Endothelial cell of umbilical vein (primary cell): Measurements from ENCODE around the gene TOM1. TPM values are rescaled to one million over a fixed set of nuclear protein-coding genes. Genes with fewer than 3 reads are reported as not detected.

Experiments
- BruUV-seq: library from RNA; stranded (reverse); fragments of 400-500 nt; replicated peaks from 2 replicates; lab custom pipeline; 2021; lab: Mats Ljungman, UMichigan
- CTCF ChIA-PET: fragments of 300-600, 350-600 bp; sonication (Branson Sonifier 250); formaldehyde crosslinking; loops from one replicate; lab custom pipeline; 2021; ENCODE audit warnings: antibody characterized with exemption, inconsistent platforms; lab: Charles Lee
- POLR2A ChIA-PET: fragments of 300-600, 350-600 bp; sonication (Branson Sonifier 250); formaldehyde crosslinking; loops from one replicate; lab custom pipeline; 2021; ENCODE audit warnings: antibody characterized with exemption, inconsistent platforms; lab: Charles Lee
- DNase-seq: peaks from one replicate; pipeline ENCODE4 v3.0.0-alpha.2; 2011; ENCODE audit warnings: low read depth, low spot score
- FAIRE-seq: peaks from 2 replicates; lab custom pipeline; 2011; peaks lifted over from hg19 to GRCh38; lab: Jason Lieb, UNC
- H2AFZ ChIP-seq: 2 replicates; pipeline ENCODE4 v1.6.0; 2012; ENCODE audit warnings: low read depth, low read length, control low read depth, inconsistent platforms
- H3K27ac ChIP-seq: 2 replicates; pipeline ENCODE4 v1.5.1; 2011; ENCODE audit warnings: low read depth, mild to moderate bottlenecking, control low read depth, low read length, moderate library complexity; ENCODE audit not compliant: insufficient read depth
- H3K27me3 ChIP-seq, 2 experiments: 2 replicates each; pipeline versions ENCODE4 v1.6.0 to v1.6.1; 2011; ENCODE audit warnings: low read length in 2 of 2, mixed read lengths in 1 of 2; ENCODE audit not compliant: control insufficient read depth in 2 of 2, insufficient read depth in 2 of 2
- H3K36me3 ChIP-seq, 2 experiments: 2 replicates in 1 of 2; 3 replicates in 1 of 2; pipeline ENCODE4 v1.5.1; 2011; ENCODE audit warnings: low read length in 2 of 2, mild to moderate bottlenecking in 1 of 2, moderate library complexity in 1 of 2; ENCODE audit not compliant: control insufficient read depth in 2 of 2, insufficient read depth in 2 of 2; ENCODE audit errors: extremely low read depth in 1 of 2
- H3K4me1 ChIP-seq: 3 replicates; pipeline ENCODE4 v1.5.1; 2011; ENCODE audit warnings: mild to moderate bottlenecking, low read length; ENCODE audit not compliant: control insufficient read depth, insufficient read depth; ENCODE audit errors: extremely low read depth
- H3K4me2 ChIP-seq: 2 replicates; pipeline ENCODE4 v1.6.1; 2011; ENCODE audit warnings: low read length, control low read depth, mixed read lengths; ENCODE audit not compliant: insufficient read depth
- H3K4me3 ChIP-seq, 3 experiments: fragments of 200-600 bp in 1 of 3; sonication (generic), shearing (Covaris generic) in 1 of 3; replicated peaks in 1 of 3; 2 replicates each; pipeline ENCODE4 v1.5.1; 2011 to 2016; ENCODE audit warnings: control low read depth in 3 of 3, low read length in 3 of 3, mild to moderate bottlenecking in 2 of 3, inconsistent platforms in 1 of 3, low read depth in 1 of 3, moderate library complexity in 1 of 3; ENCODE audit not compliant: insufficient read depth in 1 of 3
- H3K79me2 ChIP-seq: 2 replicates; pipeline ENCODE4 v1.6.0; 2012; ENCODE audit warnings: low read length, inconsistent platforms; ENCODE audit not compliant: control insufficient read depth, insufficient read depth
- H3K9ac ChIP-seq: replicated peaks from 2 replicates; pipeline ENCODE3; 2011; ENCODE audit warnings: low read length, control low read depth; ENCODE audit not compliant: insufficient read depth; ENCODE audit errors: extremely low read depth
- H3K9me1 ChIP-seq: replicated peaks from 3 replicates; pipeline ENCODE4 v1.6.0; 2011; ENCODE audit warnings: mild to moderate bottlenecking, low read length; ENCODE audit not compliant: control insufficient read depth, insufficient read depth; ENCODE audit errors: extremely low read depth
- H3K9me3 ChIP-seq: replicated peaks from 2 replicates; pipeline ENCODE4 v1.5.1; 2012; ENCODE audit warnings: low read length, inconsistent platforms; ENCODE audit not compliant: control insufficient read depth, insufficient read depth
- H4K20me1 ChIP-seq: replicated peaks from 2 replicates; pipeline ENCODE3; 2011; ENCODE audit warnings: mild to moderate bottlenecking, low read length; ENCODE audit not compliant: control insufficient read depth, insufficient read depth; ENCODE audit errors: extremely low read depth
- CTCF ChIP-seq, 2 donors: IDR thresholded peaks; 1 replicate in 1 of 2; 2 replicates in 1 of 2; pipeline ENCODE4 v1.5.1; 2011; ENCODE audit warnings: low read length in 2 of 2, mild to moderate bottlenecking in 2 of 2, moderate library complexity in 2 of 2, control low read depth in 1 of 2, inconsistent platforms in 1 of 2, low read depth in 1 of 2; ENCODE audit not compliant: insufficient read depth in 1 of 2; ENCODE audit errors: extremely low read depth in 1 of 2
- EZH2 ChIP-seq: IDR thresholded peaks from 2 replicates; pipeline ENCODE4 v1.6.1; 2012; ENCODE audit warnings: borderline replicate concordance, low read depth, mild to moderate bottlenecking, moderate library complexity, low read length, inconsistent platforms; ENCODE audit not compliant: severe bottlenecking
- FOS ChIP-seq: IDR thresholded peaks from 2 replicates; pipeline ENCODE4 v1.6.1; 2011; ENCODE audit warnings: mild to moderate bottlenecking, low read length, moderate library complexity, borderline replicate concordance; ENCODE audit not compliant: insufficient read depth
- GATA2 ChIP-seq: IDR thresholded peaks from 2 replicates; pipeline ENCODE4 v1.7.0; 2011; ENCODE audit warnings: low read depth, mild to moderate bottlenecking, moderate library complexity, mixed read lengths, low read length; ENCODE audit not compliant: insufficient read length, insufficient read depth
- JUN ChIP-seq: IDR thresholded peaks from 2 replicates; pipeline ENCODE4 v1.6.1; 2011; ENCODE audit warnings: borderline replicate concordance, low read depth; ENCODE audit not compliant: insufficient read length, insufficient read depth
- MAX ChIP-seq: IDR thresholded peaks from 2 replicates; pipeline ENCODE4 v1.6.1; 2011; ENCODE audit not compliant: insufficient read depth, insufficient read length
- MYC ChIP-seq: IDR thresholded peaks from one replicate; pipeline ENCODE4 v1.6.1; 2011; ENCODE audit warnings: mild to moderate bottlenecking, low read depth, low read length
- POLR2A ChIP-seq: IDR thresholded peaks from 2 replicates; pipeline ENCODE4 v1.6.1; 2012; ENCODE audit warnings: low read depth, mild to moderate bottlenecking, control low read depth, low read length
- POLR2AphosphoS5 ChIP-seq: IDR thresholded peaks from 2 replicates; pipeline ENCODE4 v1.6.1; 2012; ENCODE audit warnings: low read depth, mild to moderate bottlenecking, control low read depth, low read length, moderate library complexity; ENCODE audit not compliant: insufficient read depth
- dilution Hi-C: fragments of 300-500 bp; cut with MboI; formaldehyde crosslinking; loops from one replicate; pipeline ENCODE4 v1.15.0; 2019; ENCODE audit warnings: low sequenced_read_pairs; ENCODE audit not compliant: extremely low pct_ligation_motif_present
- intact Hi-C: fragments of 100-400 bp; cut with micrococcal nuclease; formaldehyde crosslinking; loops from one replicate; pipeline ENCODE4 v1.10.0; 2022
- polyA plus RNA-seq, 4 experiments: library from polyadenylated mRNA; depleted of rRNA in 3 of 4; stranded (reverse) in 3 of 4; unstranded in 1 of 4; fragments of >200 nt; gene quantifications; 2 replicates each; pipeline versions ENCODE4 v1.2.1 to v1.2.3, GENCODE V29; 2011 to 2012; ENCODE audit warnings: missing spikeins in 1 of 4
- total RNA-seq: library from RNA; stranded (reverse); gene quantifications from 2 replicates; pipeline ENCODE4 v1.2.3, GENCODE V29; 2021

Gene TOM1
- total and polyA plus RNA-seq, 2 donors (not counting 3 experiments of a cell fraction or from before 2014, with no cell fraction given) = 36.4 to 74.4 TPM

- Histone ChIP-seq H3K27ac (no peak overlapping the region), H3K4me1 (peaks cover 29% of the 10 kb centered on the region), H3K9me1 (no peaks in the 10 kb centered on the region), H3K79me2 (peaks cover 10% of the 10 kb centered on the region), H3K4me2 (no peak overlapping the region), H3K9ac (no peak overlapping the region), H3K9me3 (no peaks in the 10 kb centered on the region), H3K27me3 (no peaks in the 10 kb centered on the region), H2AFZ (no peak overlapping the region), H4K20me1 (no peaks in the 10 kb centered on the region), H3K4me3 (no peak overlapping the region), H3K36me3 (peaks cover 9 to 22% of the 10 kb centered on the region in 2 experiments)
- FAIRE-seq (no peak), DNase-seq (no peak)
- POLR2A ChIA-PET = no interaction called here
- BruUV-seq = no TSS peak
- dilution Hi-C loops = no loop called here
- TF ChIP-seq FOS (no peak), GATA2 (no peak), CTCF (IDR thresholded peaks at IDR 0.05; ENCODE audit: extremely low read depth in 1 of 2, insufficient read depth in 1 of 2, low read depth in 1 of 2, low read length in 2 of 2) (no peak), JUN (no peak), POLR2AphosphoS5 (no peak), MYC (no peak), POLR2A (no peak), MAX (no peak), EZH2 (no peak)
- CTCF ChIA-PET = no interaction called here
- intact Hi-C loops = no loop called here
Observed at GRCh38 chr22:35316751-35317150, 17.1 kb downstream of the TOM1 start.
